BLaER1 (cell line): Measurements from ENCODE around the gene CLIC3.
"Not testable (repeated sequence)": the region's sequence is repeated elsewhere in the genome, so short reads cannot be mapped to it uniquely, and the experiment has no call there.

Experiments used
- H3K27ac ChIP-seq: shearing (Covaris generic); formaldehyde crosslinking; 2 replicates; pipeline ENCODE4 v1.8.1; 2022
- H3K27me3 ChIP-seq: shearing (Covaris generic); formaldehyde crosslinking; 2 replicates; pipeline ENCODE4 v1.8.1; 2022
- H3K36me3 ChIP-seq: shearing (Covaris generic); formaldehyde crosslinking; 2 replicates; pipeline ENCODE4 v1.8.1; 2022
- H3K4me1 ChIP-seq: shearing (Covaris generic); formaldehyde crosslinking; 2 replicates; pipeline ENCODE4 v1.8.1; 2022
- H3K4me2 ChIP-seq: shearing (Covaris generic); formaldehyde crosslinking; 2 replicates; pipeline ENCODE4 v1.8.1; 2022
- H3K4me3 ChIP-seq: shearing (Covaris generic); formaldehyde crosslinking; 2 replicates; pipeline ENCODE4 v1.8.1; 2022
- H3K9ac ChIP-seq: shearing (Covaris generic); formaldehyde crosslinking; 2 replicates; pipeline ENCODE4 v1.8.1; 2022
- H3K9me3 ChIP-seq: shearing (Covaris generic); formaldehyde crosslinking; 2 replicates; pipeline ENCODE4 v1.8.1; 2022
- H4K20me1 ChIP-seq: shearing (Covaris generic); formaldehyde crosslinking; 2 replicates; pipeline ENCODE4 v1.8.1; 2022
- Cebpa-rat ChIP-seq: shearing (Covaris generic); IDR thresholded peaks from 2 replicates; pipeline ENCODE4 v1.8.1; 2022

The CLIC3 gene

GRCh38 chr9:137038916-137039315, 42.5 kb upstream of the CLIC3 start:
- Histone ChIP-seq H3K27ac (no peak overlapping the region), H4K20me1 (peaks cover 36% of the 10 kb centered on the region), H3K9ac (no peak overlapping the region), H3K4me1 (peaks cover 71% of the 10 kb centered on the region), H3K9me3 (no peaks in the 10 kb centered on the region), H3K27me3 (no peaks in the 10 kb centered on the region), H3K4me3 (no peak overlapping the region), H3K4me2 (no peak overlapping the region), H3K36me3 (peaks cover 43% of the 10 kb centered on the region)
- no peak for TF ChIP-seq Cebpa-rat

GRCh38 chr9:137037483-137037882, 41.1 kb upstream of the CLIC3 start:
- Histone ChIP-seq H3K9me3 (no peaks in the 10 kb centered on the region), H3K9ac (no peak overlapping the region), H3K36me3 (peaks cover 43% of the 10 kb centered on the region), H3K27ac (no peak overlapping the region), H3K4me3 (no peak overlapping the region), H3K4me1 (peaks cover 71% of the 10 kb centered on the region), H4K20me1 (peaks cover 22% of the 10 kb centered on the region), H3K27me3 (no peaks in the 10 kb centered on the region), H3K4me2 (no peak overlapping the region)
- TF ChIP-seq Cebpa-rat = no peak

- Histone ChIP-seq H3K4me2 (no peak overlapping the region), H3K27me3 (no peaks in the 10 kb centered on the region), H3K27ac (no peak overlapping the region), H4K20me1 (peaks cover 17% of the 10 kb centered on the region), H3K36me3 (peaks cover 43% of the 10 kb centered on the region), H3K4me1 (peaks cover 71% of the 10 kb centered on the region), H3K4me3 (no peak overlapping the region), H3K9ac (no peak overlapping the region), H3K9me3 (no peaks in the 10 kb centered on the region)
- TF ChIP-seq Cebpa-rat = no peak
Measured at GRCh38 chr9:137037035-137037434, 40.7 kb upstream of the CLIC3 start.

DNA sequence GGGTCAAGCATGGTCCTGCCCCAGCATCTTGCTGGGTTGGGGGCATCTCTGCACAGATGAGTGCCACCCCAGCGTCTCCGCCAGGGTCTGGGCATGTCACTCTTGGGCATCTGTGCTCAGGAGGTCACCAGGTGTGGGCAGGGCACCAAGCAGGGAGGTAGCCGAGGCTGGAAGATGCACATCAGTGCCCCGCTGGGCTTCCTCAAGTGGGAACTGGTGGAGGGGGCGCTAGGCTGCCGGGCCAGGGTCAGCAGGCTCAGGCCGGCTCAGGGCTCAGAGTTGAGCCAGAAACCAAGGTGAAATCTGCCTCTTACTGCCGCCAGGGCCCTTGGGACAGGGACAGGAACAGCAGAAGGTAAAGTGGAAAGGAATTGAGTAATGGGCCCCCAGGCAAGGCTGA, 39.6 kb upstream of the CLIC3 start:
- Histone ChIP-seq H4K20me1 (peaks cover 6% of the 10 kb centered on the region), H3K9me3 (no peaks in the 10 kb centered on the region), H3K27me3 (no peaks in the 10 kb centered on the region), H3K4me2 (peak overlapping the region; percentile 93), H3K9ac (0 out of 2 replicates have a peak overlapping the region, but pooled peaks have one; percentile 38), H3K4me1 (peaks cover 71% of the 10 kb centered on the region), H3K27ac (peak overlapping the region; percentile 81), H3K36me3 (peaks cover 43% of the 10 kb centered on the region), H3K4me3 (no peak overlapping the region)
- TF ChIP-seq Cebpa-rat = no peak

- H3K4me1 ChIP-seq = peaks cover 71% of the 10 kb centered on the region
- peak overlapping the region; percentile 93 for H3K4me2 ChIP-seq
- H3K9me3 ChIP-seq = no peaks in the 10 kb centered on the region
- peak overlapping the region; percentile 81 for H3K27ac ChIP-seq
- peaks cover 2% of the 10 kb centered on the region for H4K20me1 ChIP-seq
- no peak for TF ChIP-seq Cebpa-rat
- H3K4me3 ChIP-seq = no peak overlapping the region
- peak overlapping the region; percentile 38; the same call in 1 of the 2 replicates for H3K9ac ChIP-seq
- H3K36me3 ChIP-seq = peaks cover 38% of the 10 kb centered on the region
- no peaks in the 10 kb centered on the region for H3K27me3 ChIP-seq
Measured at GRCh38 chr9:137035507-137035834, 39.1 kb upstream of the CLIC3 start.

DNA sequence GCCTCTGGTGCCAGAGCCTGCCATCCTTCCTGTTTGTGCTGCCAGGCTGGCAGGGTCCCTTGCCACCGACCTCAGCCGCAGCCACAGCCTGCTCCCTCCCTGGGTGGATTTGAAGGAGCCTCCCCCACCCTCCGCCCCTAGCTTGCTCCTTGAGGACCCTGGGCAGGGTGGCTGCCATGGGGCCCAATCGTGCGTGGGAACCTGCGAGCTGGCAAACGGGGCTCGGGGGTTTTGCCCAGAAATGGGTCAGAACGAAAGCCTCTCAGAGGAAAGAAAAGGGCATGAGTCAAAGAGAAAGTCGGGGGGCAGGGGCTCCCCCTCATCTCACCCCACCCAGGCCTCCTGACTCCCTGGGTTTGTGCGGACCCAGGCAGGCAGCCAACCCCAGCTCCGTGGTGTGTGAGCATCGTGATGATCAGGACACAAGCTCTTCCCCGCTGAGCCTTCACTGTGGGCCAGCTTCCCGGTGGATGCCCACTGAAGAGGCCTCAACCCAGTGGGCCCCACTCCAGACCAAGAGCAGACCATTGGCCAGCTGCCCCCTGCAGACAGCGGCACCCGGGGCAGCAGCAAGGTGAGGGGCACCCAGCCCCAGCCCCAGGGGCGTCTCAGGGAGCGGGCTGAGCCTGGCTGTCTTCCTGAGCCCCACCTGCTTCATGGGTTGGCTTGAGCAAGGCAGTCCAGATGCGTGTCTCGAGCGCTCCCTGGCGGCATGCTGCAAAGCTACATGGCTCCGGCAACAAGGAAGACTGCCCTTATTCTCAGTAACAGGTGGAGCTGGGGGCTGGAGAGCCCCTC, 38.5 kb upstream of the CLIC3 start:
- H3K4me1 ChIP-seq = peaks cover 74% of the 10 kb centered on the region
- peak overlapping the region; percentile 62 for H3K9ac ChIP-seq
- peak overlapping the region; percentile 93 for H3K4me2 ChIP-seq
- peaks cover 34% of the 10 kb centered on the region for H3K36me3 ChIP-seq
- TF ChIP-seq Cebpa-rat = no peak
- H3K27me3 ChIP-seq = no peaks in the 10 kb centered on the region
- H3K4me3 ChIP-seq = peak overlapping the region; percentile 55
- no peaks in the 10 kb centered on the region for H4K20me1 ChIP-seq
- no peaks in the 10 kb centered on the region for H3K9me3 ChIP-seq
- H3K27ac ChIP-seq = peak overlapping the region; percentile 81

DNA sequence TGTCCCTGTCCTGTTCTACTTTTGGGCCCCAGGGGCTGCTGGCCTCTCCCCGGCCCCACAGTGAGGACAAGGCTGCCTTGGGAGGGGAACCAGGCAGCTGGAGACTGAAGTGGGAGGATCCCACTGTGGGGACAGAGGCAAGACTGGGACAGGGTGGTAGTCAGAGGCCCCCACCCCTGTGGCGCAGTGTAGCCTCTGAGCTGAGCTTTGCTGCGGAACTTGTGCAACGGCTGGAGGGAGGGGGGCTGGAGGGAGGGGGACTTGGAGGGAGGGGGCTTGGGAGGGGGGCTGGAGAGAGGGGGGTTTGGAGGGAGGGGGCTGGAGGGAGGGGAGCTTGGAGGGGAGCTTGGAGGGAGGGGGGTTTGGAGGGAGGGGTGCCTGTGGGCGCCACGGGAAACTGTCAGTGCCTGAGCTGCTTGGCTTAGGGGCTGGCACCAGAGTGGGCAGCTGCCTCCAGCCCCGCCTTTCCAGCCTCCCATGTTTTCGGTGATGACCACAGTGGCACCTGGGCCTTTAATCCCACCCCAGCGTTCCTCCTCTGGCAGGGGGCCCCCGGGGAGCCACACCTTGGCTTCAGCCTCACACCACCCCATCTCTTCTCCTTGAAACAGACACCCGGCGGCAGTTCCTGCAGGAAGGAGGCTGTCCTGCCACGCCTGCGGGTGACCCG, 37.8 kb upstream of the CLIC3 start:
- H3K9ac ChIP-seq = peak overlapping the region; percentile 80
- H3K36me3 ChIP-seq = peaks cover 27% of the 10 kb centered on the region
- H3K27ac ChIP-seq = peak overlapping the region; percentile 94
- TF ChIP-seq Cebpa-rat = no peak
- H4K20me1 ChIP-seq = no peaks in the 10 kb centered on the region
- H3K4me1 ChIP-seq = peaks cover 77% of the 10 kb centered on the region
- peak overlapping the region; percentile 74 for H3K4me3 ChIP-seq
- H3K27me3 ChIP-seq = no peaks in the 10 kb centered on the region
- peak overlapping the region; percentile 94 for H3K4me2 ChIP-seq
- H3K9me3 ChIP-seq = no peaks in the 10 kb centered on the region

GRCh38 chr9:137033481-137033880, 37.1 kb upstream of the CLIC3 start:
- Histone ChIP-seq H3K27ac (peak overlapping the region; percentile 94), H3K4me1 (peaks cover 78% of the 10 kb centered on the region), H3K4me2 (peak overlapping the region; percentile 94), H3K9ac (peak overlapping the region; percentile 80; the same call in 1 of the 2 replicates), H3K36me3 (peaks cover 20% of the 10 kb centered on the region), H3K4me3 (peak overlapping the region; percentile 74)
- not testable (repeated sequence) for H4K20me1 ChIP-seq, H3K27me3 ChIP-seq, H3K9me3 ChIP-seq

- no peak for TF ChIP-seq Cebpa-rat
- peaks cover 14% of the 10 kb centered on the region for H3K36me3 ChIP-seq
- peak overlapping the region; percentile 80 for H3K9ac ChIP-seq
- H4K20me1 ChIP-seq = no peaks in the 10 kb centered on the region
- peak overlapping the region; percentile 94 for H3K4me2 ChIP-seq
- H3K4me1 ChIP-seq = peaks cover 79% of the 10 kb centered on the region
- H3K27me3 ChIP-seq = no peaks in the 10 kb centered on the region
- no peaks in the 10 kb centered on the region for H3K9me3 ChIP-seq
- peak overlapping the region; percentile 74 for H3K4me3 ChIP-seq
- peak overlapping the region; percentile 94 for H3K27ac ChIP-seq
Measured at GRCh38 chr9:137032858-137033257, 36.5 kb upstream of the CLIC3 start.
